ENCODE results near the gene GYS2.
"Not testable (repeated sequence)": the region's sequence is repeated elsewhere in the genome, so short reads cannot be mapped to it uniquely, and the experiment has no call there.

Gene GYS2

GRCh38 chr12:21585485-21585884 lies 19.2 kb downstream of the GYS2 start:
- no peak for ATAC-seq
- TF ChIP-seq ISL1 (CRISPR knock-in tag; IDR thresholded peaks at IDR 0.05) (no peak), TSHZ2 (CRISPR knock-in tag; IDR thresholded peaks at IDR 0.05) (no peak), RARB (CRISPR knock-in tag; IDR thresholded peaks at IDR 0.05) (no peak), ZNF565 (CRISPR knock-in tag; conservative IDR thresholded peaks at IDR 0.05; ENCODE audit: low read depth) (no peak), TOX (CRISPR knock-in tag; IDR thresholded peaks at IDR 0.05; ENCODE audit: borderline replicate concordance) (no peak), CSRNP3 (CRISPR knock-in tag; IDR thresholded peaks at IDR 0.05) (no peak), ZFP3 (CRISPR knock-in tag; IDR thresholded peaks at IDR 0.05) (no peak), PPARA (CRISPR knock-in tag; IDR thresholded peaks at IDR 0.05; ENCODE audit: borderline replicate concordance) (no peak), BACH2 (CRISPR knock-in tag; IDR thresholded peaks at IDR 0.05; ENCODE audit: borderline replicate concordance) (no peak), ZNF70 (CRISPR knock-in tag; IDR thresholded peaks at IDR 0.05) (no peak), TCF4 (CRISPR knock-in tag; IDR thresholded peaks at IDR 0.05; ENCODE audit: borderline replicate concordance) (no peak), OSR1 (CRISPR knock-in tag; IDR thresholded peaks at IDR 0.05) (no peak), ZFP30 (CRISPR knock-in tag; IDR thresholded peaks at IDR 0.05) (no peak), ZNF8 (CRISPR knock-in tag; IDR thresholded peaks at IDR 0.05) (no peak), POU6F1 (CRISPR knock-in tag; IDR thresholded peaks at IDR 0.05; ENCODE audit: borderline replicate concordance, low read depth) (no peak), SNAI2 (CRISPR knock-in tag; IDR thresholded peaks at IDR 0.05) (no peak), ARNTL (CRISPR knock-in tag; IDR thresholded peaks at IDR 0.05; ENCODE audit: borderline replicate concordance, low read depth) (no peak)

- not testable (repeated sequence) for ATAC-seq
These were observed 20.1 kb downstream of the GYS2 start for GRCh38 chr12:21584403-21585182.

GRCh38 chr12:21583587-21583986 lies 21.1 kb downstream of the GYS2 start:
- no peak for ATAC-seq
- no peak for TF ChIP-seq TSHZ2 (CRISPR knock-in tag; IDR thresholded peaks at IDR 0.05)
- no peak for TF ChIP-seq CSRNP3 (CRISPR knock-in tag; IDR thresholded peaks at IDR 0.05)
- TF ChIP-seq PPARA (CRISPR knock-in tag; IDR thresholded peaks at IDR 0.05; ENCODE audit: borderline replicate concordance) = no peak
- no peak for TF ChIP-seq ZNF565 (CRISPR knock-in tag; conservative IDR thresholded peaks at IDR 0.05; ENCODE audit: low read depth)
- TF ChIP-seq ZNF8 (CRISPR knock-in tag; IDR thresholded peaks at IDR 0.05) = no peak
- no peak for TF ChIP-seq TOX (CRISPR knock-in tag; IDR thresholded peaks at IDR 0.05; ENCODE audit: borderline replicate concordance)

All from SK-N-SH treated with all-trans-retinoic acid at 6 μM for 48 hours (cell line).